Measurements from ENCODE around the gene DMPK. TPM values are rescaled to one million over a fixed set of nuclear protein-coding genes. Genes with fewer than 3 reads are reported as not detected.

Gene DMPK
- total and polyA plus RNA-seq, 9 of the 15 experiments (the other 6 are each of a cell fraction or from before 2014, with no cell fraction given): 0.24 to 31.3 (median 7.3) TPM

GRCh38 chr19:45779231-45780145 is 2.8 kb downstream of the DMPK start (continued):
- no peak for TF ChIP-seq ZHX1 (conservative IDR thresholded peaks at IDR 0.05; ENCODE audit: low read length)
- TF ChIP-seq CBFA2T2 (conservative IDR thresholded peaks at IDR 0.05): no peak
- TF ChIP-seq STAT5A (IDR thresholded peaks at IDR 0.05; ENCODE audit: borderline replicate concordance, low read length): no peak
- TF ChIP-seq SMARCE1 (IDR thresholded peaks at IDR 0.05): 0 out of 2 replicates have a peak, but pooled peaks have one; percentile 48
- TF ChIP-seq SAP30 (IDR thresholded peaks at IDR 0.05; ENCODE audit: borderline replicate concordance, insufficient read depth, low read depth, low read length, poor library complexity, severe bottlenecking): no peak
- TF ChIP-seq ETS2 (tag; IDR thresholded peaks at IDR 0.05; ENCODE audit: borderline replicate concordance, poor library complexity, severe bottlenecking): no peak
- TF ChIP-seq ESRRA (IDR thresholded peaks at IDR 0.05; ENCODE audit: borderline replicate concordance, low read depth): no peak
- no peak for TF ChIP-seq ZNF518B (CRISPR knock-in tag; IDR thresholded peaks at IDR 0.05)
- TF ChIP-seq MXD1 (CRISPR knock-in tag; IDR thresholded peaks at IDR 0.05; ENCODE audit: borderline replicate concordance, poor library complexity, severe bottlenecking): no peak
- TF ChIP-seq MCM5 (IDR thresholded peaks at IDR 0.05; ENCODE audit: low read depth): no peak

Data from K562 (cell line).